ENCODE measurements around the gene KPTN.

Gene KPTN

DNA sequence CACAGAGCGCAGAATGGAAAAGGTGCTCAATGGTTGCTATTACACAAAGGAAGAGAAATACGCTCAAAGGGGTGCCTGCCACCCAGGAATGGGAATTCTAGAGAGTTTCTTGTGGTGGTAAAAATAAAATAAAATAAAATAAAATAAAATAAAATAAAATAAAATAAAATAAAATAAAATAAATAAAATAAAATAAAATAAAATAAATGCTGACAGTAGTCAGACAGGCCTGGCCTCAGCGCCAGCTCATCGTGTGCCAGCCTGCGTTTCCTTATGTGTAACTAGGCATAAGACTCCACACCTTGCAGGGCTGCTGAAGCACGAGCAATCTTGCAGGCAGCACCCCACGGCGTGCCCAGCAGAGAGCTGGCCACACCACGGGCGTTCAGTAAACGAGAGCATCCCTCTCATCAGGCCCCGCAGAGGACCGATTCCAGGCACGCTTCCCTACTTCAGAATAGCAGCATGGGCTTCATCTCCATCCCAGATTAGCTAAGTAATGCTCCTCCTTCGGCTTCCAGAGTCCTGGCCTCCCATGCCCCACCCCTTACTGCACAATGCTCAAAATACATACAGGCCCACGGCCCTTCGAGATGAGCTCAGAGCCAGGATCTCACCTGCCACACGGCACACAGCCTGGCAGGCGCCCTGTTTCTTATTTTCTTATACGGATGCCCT lies 25.3 kb upstream of the KPTN start:
- no peak overlapping the region for H3K4me3 ChIP-seq (replicated peaks in 1 of 2; ENCODE audit: low read depth in 2 of 2, low read length in 2 of 2)
- no peak for DNase-seq (ENCODE audit: low read depth in 2 of 2)
- TF ChIP-seq, protein P1, sequence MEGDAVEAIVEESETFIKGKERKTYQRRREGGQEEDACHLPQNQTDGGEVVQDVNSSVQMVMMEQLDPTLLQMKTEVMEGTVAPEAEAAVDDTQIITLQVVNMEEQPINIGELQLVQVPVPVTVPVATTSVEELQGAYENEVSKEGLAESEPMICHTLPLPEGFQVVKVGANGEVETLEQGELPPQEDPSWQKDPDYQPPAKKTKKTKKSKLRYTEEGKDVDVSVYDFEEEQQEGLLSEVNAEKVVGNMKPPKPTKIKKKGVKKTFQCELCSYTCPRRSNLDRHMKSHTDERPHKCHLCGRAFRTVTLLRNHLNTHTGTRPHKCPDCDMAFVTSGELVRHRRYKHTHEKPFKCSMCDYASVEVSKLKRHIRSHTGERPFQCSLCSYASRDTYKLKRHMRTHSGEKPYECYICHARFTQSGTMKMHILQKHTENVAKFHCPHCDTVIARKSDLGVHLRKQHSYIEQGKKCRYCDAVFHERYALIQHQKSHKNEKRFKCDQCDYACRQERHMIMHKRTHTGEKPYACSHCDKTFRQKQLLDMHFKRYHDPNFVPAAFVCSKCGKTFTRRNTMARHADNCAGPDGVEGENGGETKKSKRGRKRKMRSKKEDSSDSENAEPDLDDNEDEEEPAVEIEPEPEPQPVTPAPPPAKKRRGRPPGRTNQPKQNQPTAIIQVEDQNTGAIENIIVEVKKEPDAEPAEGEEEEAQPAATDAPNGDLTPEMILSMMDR (IDR thresholded peaks at IDR 0.05; ENCODE audit: low read depth, low read length) = no peak

DNA sequence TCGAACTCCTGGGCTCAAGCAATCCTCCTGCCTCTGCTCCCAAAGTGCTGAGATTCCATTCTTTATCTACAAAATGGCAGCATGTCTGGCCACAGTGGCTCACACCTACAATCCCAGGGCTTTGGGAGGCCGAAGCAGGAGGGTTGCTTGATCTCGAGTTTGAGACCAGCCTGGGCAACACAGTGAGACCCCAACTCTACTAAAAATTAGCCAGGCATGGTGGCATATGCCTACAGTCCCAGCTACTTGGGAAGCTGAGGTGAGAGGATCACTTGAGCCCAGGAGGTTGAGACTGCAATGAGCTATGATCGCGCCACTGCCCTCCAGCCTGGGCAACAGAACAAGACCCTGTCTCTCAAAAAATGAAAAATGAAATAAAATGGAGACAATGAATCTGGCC lies 24.7 kb upstream of the KPTN start:
- H3K4me3 ChIP-seq (replicated peaks in 1 of 2; ENCODE audit: low read depth in 2 of 2, low read length in 2 of 2) = no peak overlapping the region
- DNase-seq (ENCODE audit: low read depth in 2 of 2) = no peak
- TF ChIP-seq, protein P1 (IDR thresholded peaks at IDR 0.05; ENCODE audit: low read depth, low read length) = no peak

DNA sequence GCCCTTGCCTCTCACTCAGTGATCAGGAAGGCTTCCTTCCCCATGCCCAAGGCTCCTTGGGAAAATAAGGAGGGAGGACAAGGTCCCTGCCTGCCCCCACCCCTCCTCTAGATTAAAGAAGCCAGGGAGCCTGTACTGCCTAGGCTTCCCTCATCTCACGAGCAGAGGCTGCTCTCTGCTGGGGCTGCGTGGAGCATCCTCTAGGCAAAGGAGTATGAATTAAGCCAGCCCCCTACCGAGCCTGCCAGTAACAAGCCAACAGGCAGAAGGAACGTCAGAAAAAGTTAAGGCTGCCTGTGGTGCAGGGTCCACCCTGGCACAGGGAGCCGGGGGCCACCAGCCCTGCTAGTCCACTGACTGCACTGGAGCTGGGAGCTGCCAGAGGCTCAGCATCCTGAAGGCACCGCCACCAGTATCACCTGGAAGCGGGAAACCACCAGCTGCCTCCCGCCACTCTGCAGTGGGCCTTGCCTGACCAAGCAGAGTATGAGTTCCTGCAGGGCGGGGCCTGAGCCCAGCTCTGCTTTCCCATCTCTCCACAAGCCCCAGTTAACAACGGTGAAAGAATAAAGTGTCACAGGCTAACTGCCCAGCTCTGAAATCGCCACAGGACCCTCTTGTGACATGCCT lies 24.0 kb upstream of the KPTN start:
- DNase-seq (ENCODE audit: low read depth in 2 of 2) = no peak
- no peak overlapping the region for H3K4me3 ChIP-seq (replicated peaks in 1 of 2; ENCODE audit: low read depth in 2 of 2, low read length in 2 of 2)
- TF ChIP-seq, protein P1 (IDR thresholded peaks at IDR 0.05; ENCODE audit: low read depth, low read length) = no peak

DNA sequence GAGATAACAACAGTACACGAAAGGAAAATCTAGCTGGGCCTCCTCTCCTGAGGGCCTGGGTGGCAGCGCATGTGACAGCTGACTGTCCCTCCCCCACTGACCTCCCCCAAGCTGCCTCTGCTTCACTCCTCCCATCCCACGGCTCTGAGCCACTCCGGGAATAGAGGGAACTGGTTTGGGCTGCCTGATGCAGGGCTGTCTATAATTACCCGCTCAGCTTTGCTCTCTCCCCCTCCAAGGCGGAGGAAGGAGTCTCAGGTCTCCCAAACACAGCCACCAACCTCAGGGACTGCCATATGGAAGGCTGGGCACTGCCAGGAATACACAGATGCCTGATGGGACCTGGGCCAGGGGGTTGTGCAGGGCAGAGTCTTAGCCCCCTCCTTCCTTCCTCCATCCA lies 23.0 kb upstream of the KPTN start:
- TF ChIP-seq, protein P1 (IDR thresholded peaks at IDR 0.05; ENCODE audit: low read depth, low read length) = no peak
- H3K4me3 ChIP-seq (replicated peaks in 1 of 2; ENCODE audit: low read depth in 2 of 2, low read length in 2 of 2) = no peak overlapping the region
- no peak for DNase-seq (ENCODE audit: low read depth in 2 of 2)

DNA sequence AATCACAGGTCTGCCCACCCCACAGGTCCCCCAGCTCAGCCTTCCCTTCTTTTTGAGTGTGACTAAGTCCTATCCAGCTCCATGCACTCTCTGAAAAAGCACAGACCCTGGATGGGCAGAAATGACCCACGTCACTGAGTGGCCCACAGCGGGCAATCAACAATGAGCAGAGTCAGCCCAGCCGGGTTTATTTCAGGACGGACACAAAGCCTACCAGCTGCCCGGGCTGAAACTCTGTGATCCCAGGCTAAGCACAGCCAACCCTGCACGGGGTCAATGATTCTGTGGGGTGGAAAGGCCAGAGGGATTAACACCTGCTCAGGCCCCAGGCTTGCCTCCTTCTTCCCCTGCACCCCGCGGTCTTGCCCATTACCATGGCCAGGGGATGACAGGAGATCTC lies 22.4 kb upstream of the KPTN start:
- no peak for DNase-seq (ENCODE audit: low read depth in 2 of 2)
- no peak overlapping the region for H3K4me3 ChIP-seq (replicated peaks in 1 of 2; ENCODE audit: low read depth in 2 of 2, low read length in 2 of 2)
- TF ChIP-seq, protein P1 (IDR thresholded peaks at IDR 0.05; ENCODE audit: low read depth, low read length) = no peak

DNA sequence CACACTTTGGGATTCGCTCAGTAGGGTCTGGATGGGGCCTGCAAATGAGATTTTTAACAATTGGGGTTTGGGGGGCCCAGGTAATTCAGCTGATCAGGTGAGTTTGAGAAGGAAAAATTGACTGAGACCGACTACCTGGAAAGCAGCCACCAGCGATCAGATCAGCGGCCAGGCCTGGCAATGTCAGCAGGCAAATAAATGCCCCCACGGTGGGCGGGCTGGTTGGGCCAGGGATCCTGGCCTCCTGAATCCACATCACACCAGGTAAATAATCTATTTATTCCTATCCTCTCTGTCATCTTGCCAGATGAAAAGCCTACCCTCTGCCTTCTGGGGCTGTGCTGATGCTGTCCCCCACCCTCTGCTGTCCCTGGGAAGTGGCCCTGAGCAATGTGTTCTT lies 21.5 kb upstream of the KPTN start:
- H3K4me3 ChIP-seq (replicated peaks in 1 of 2; ENCODE audit: low read depth in 2 of 2, low read length in 2 of 2) = no peak overlapping the region
- TF ChIP-seq, protein P1 (IDR thresholded peaks at IDR 0.05; ENCODE audit: low read depth, low read length) = no peak
- no peak for DNase-seq (ENCODE audit: low read depth in 2 of 2)

DNA sequence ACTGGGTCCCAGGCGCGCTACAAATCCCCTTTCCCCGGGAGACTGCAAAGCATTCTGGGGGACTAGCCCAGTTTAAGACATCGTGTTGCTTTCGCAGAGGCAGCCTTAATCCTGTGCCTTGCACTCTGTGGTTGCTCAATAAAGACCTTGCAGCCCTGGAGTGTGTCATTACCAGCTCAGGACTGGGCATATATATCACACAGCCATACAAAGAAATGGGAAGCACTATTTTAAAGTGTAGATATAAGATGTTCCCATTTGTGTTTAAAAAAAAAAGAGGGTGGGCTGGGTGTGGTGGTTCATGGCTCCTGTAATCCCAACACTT lies 19.8 kb upstream of the KPTN start:
- H3K4me3 ChIP-seq (replicated peaks in 1 of 2; ENCODE audit: low read depth in 2 of 2, low read length in 2 of 2) = no peak overlapping the region
- no peak for DNase-seq (ENCODE audit: low read depth in 2 of 2)
- TF ChIP-seq, protein P1 (IDR thresholded peaks at IDR 0.05; ENCODE audit: low read depth, low read length) = no peak
